Ammon's horn (tissue), 1 donor: Measurements from ENCODE around the gene ANKK1.

Source experiments
- DNase-seq: peaks from one replicate; pipeline ENCODE4 v3.0.0-alpha.2; 2016; ENCODE audit warnings: low spot score

ANKK1 gene

DNA sequence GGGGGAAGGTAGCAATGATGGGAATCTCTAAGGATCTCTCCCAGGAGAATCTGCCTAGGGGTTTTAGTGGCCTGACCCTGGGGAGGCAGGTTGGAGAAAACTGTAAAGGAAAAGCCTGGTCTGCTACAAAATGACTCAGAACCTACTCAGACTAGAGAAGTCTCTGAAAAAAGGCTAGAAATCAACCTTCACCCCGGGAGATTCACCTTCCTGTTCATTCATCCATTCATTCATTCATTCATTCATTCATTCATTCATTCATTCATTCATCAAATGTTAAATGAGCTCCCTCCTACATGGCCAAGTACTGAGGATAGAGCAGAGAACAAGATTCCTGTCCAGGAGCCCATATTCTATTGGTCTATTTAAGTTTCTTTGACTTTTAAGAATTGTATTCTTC is 8.9 kb upstream of the ANKK1 start:
- no peak for DNase-seq

DNA sequence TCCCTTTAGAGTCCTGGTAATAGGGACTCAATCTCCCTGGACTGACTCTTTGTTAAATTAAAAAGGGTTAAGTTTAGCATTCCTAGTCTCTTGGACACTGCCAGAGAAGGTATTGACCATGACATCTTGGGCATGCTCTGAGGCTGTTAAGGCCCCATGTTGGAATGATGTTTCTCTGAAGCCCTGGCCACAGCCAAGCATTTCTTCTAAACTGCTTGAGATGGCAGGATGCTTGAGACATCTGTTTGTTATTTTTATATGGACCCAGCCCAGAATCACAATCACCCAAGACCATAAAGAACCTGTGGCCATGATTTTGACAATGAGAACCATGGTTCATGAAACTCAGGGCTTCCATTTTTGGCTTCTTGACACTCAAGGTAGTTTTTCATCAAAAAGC is 5.5 kb upstream of the ANKK1 start:
- no peak for DNase-seq

DNA sequence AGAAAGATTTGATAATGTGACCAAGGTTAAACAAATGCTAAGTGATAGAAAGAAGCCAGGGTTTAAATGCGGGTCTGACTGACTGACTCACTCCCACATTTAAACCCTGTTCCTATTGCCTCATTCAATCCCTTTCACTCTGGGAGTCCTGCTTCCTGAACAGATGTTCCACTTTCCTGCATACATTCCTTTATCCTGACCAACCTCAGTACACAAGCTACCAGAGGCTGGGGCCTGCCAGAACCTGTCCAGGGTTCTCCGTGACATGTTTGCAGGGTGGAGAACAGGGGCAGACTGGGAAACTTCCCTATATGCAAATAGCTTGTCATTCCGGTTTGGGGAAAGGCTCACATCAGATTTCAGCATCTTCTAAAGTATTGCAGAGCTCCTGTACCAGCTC is 3.0 kb upstream of the ANKK1 start:
- DNase-seq: no peak

DNA sequence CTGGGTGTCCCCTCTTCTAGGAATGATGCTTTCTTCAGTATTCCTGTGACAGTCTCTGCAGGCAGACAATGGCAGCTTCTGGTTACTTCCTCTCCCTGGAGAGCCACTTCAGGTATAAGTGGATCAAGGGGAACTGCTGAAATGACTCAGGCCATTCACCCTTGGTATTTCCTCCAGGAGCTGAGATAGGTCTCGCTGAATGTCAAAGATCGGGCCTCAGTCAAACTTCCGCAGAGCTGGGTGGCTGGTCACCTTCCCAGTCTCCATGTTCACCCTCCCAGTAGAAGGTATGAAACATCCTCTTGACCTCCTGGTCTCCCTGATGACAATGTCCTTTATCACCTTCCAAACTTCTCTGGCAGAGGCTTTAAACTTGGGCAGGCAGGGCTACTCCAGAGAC is 1.8 kb upstream of the ANKK1 start:
- DNase-seq: no peak

DNA sequence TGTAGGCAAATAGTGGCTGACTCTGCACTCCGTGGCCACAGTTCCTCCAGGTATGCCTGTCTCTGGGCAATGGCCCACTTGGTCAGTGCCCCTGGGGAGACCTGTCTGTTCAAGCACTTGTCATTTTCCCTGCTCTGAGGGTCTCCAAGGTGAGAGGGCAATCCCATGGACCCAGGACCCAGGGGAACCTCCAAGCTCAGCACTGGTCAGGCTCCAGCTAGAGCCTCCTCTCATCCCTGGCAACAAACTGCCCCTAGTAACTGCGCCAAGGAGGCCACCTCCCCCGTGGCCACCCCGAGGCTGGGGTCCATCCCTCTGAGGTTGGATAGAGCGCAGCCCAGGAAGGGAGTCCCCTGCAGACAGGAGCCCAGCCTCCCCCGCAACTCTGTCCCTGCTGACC is 713 bp upstream of the ANKK1 start:
- no peak for DNase-seq

DNA sequence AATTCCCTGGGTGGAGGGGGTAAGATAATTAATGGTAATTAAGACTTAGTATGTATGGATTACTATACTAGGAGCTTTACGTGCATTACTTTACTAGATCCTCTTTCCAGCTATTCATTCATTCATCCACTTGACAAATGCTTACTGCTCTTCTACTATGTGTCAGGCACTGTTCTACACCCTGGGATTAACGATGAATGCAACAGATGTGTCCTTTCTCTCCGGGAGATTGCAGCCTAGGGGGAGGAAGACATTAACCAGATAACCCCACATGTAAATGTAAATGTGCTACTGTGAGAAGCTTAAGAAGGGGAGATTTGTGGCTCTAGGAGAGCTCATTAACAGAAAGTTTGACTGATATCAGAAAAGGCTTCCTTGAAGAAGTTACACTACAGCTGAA is 1.7 kb downstream of the ANKK1 start:
- DNase-seq: no peak

DNA sequence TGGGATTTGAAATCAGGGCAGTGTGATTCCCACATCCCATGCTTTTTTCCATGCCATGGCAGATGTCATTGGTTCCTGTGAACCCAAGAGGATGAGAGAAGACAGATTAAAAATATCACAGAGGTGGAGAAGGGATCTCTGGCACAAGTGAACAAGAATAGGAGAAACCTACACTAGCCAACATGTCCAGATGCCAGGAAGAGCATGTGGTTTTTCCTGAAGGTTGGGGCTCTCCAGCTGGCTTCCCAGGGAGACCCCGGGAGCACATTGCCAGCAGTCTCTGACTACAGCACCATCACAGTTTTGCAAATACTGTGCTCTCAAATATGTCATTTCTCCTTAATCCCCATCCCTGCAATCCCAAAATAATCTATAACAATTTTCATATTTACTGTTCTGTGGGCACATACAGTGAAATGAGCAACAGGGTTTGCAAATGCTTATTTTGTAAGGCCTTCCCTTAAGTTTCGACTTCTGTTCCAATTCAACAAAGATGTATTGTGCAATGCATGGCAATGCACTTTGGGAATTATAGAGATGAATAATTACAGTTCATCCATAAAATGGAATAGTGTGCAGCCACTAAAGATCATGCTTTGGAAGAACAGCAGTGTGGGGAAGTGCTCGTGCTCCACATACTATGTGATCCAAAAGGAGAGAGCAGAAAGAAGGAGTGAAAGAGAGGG is 4.8 kb downstream of the ANKK1 start:
- DNase-seq: no peak

DNA sequence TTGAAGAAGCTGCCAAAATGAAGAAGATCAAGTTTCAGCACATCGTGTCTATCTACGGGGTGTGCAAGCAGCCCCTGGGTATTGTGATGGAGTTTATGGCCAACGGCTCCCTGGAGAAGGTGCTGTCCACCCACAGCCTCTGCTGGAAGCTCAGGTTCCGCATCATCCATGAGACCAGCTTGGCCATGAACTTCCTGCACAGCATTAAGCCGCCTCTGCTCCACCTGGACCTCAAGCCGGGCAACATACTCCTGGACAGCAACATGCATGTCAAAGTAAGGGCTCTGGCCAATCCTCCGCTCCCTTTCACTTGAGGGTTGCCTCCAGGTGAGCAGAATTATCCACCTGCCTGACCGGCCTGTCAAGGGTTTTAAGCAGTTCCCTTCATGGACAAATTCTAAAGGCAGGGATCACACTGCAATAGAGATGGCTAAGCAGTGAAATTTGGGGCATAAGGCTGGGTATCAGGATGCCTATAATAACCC is 6.0 kb downstream of the ANKK1 start:
- DNase-seq: no peak

DNA sequence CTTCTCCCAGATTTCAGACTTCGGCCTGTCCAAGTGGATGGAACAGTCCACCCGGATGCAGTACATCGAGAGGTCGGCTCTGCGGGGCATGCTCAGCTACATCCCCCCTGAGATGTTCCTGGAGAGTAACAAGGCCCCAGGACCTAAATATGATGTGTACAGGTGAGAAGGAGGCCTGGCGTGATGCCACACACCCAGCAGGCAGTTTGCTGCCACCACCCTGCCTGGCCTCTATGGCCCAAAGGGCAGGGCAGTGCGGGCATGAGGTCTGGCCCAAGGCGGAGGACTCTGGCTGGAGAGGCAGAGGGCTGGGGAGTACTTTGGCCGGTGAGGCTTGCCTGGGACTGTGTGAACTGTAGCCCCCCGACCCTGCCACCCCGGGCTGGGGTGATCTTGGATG is 7.3 kb downstream of the ANKK1 start:
- DNase-seq: no peak

DNA sequence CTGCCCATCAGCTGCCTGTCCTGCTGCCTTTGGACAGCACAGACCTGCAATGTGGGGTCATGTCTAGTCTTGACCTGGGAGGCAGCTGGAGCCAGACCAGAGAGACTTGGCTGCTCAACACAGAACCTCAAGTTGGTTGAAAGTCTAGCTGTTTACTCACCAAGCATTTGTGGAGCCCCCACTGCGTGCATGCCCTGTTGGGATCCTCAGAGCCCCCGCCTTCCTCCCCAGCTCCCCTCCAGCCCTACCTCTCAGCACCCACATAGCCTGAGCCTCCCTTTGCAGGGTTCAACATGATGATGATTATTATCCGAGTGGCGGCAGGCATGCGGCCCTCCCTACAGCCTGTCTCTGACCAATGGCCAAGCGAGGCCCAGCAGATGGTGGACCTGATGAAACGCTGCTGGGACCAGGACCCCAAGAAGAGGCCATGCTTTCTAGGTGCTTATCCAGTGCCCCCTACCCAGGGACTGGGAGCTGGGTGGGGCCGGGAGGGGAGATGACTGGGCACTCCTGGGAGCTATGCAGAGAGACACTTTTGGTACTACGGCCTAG is 8.3 kb downstream of the ANKK1 start:
- DNase-seq: no peak

DNA sequence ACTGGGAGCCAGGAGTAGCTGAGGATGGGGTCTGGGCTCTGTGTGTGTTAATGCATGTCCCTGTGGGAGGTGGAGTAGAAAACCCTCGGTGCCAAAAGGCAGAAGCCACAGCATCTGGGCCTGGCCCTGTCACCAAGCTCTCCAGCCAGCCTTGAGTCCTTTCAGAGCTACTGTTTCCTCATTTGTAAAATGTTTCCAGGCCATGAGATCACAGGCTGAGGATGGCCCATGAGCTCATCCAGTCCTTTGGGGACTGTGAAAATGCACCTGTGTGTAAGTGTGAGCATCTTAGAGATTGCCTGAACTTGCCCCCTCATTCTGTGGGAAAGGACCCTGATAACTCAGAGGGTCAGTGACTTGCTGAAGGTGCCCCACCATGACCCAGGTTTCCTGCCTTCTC is 9.1 kb downstream of the ANKK1 start:
- no peak for DNase-seq

DNA sequence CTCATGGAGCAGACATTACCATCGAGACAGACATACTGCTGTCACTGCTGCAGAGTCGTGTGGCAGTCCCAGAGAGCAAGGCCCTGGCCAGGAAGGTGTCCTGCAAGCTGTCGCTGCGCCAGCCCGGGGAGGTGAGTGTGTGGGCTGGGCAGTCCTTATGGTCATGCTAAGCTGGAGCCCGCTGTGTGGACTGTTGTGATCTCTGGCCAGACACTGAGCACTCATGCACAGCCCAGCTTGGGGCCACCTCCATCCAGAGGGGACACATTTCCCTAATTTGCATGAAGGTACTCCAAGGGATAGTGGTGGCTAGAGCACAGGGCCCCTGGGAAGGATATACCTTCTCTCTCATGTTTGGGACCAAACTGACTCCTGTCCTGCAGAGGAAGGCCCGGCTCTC is 9.6 kb downstream of the ANKK1 start:
- no peak for DNase-seq

DNA sequence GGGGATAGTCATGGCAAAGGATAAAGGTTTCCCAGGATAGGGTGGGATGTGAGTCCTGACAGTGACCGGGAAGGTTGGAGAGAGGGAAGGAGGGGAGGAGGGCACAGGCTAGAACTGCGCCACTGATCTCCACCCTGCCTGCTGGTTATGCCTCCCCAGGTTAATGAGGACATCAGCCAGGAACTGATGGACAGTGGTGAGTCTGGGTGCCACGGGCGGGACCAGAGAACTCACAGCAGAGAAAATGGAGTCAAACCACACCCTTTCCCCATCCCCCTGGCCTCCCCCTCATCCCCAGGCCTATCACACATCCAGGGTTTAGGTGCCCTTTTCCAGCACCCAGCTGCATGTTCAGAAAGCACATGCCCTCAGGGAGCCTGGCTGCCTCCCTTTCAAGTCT is 10.2 kb downstream of the ANKK1 start:
- no peak for DNase-seq

DNA sequence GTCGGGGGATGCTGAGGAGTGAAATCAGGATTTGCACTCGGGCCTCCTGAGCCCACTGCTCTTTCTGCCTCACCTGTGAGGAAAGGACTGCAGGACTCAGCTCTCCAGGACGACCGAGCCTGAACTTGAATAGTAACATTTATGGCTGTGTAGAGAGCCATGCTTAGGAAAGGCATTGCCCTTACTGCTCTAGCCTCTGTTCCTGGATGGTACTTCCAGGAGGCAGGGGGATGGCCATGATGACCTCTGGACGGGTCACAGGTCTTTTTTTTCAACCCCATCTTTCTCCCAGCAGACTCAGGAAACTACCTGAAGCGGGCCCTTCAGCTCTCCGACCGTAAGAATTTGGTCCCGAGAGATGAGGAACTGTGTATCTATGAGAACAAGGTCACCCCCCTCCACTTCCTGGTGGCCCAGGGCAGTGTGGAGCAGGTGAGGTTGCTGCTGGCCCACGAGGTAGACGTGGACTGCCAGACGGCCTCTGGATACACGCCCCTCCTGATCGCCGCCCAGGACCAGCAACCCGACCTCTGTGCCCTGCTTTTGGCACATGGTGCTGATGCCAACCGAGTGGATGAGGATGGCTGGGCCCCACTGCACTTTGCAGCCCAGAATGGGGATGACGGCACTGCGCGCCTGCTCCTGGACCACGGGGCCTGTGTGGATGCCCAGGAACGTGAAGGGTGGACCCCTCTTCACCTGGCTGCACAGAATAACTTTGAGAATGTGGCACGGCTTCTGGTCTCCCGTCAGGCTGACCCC is 11.3 kb downstream of the ANKK1 start:
- no peak for DNase-seq

DNA sequence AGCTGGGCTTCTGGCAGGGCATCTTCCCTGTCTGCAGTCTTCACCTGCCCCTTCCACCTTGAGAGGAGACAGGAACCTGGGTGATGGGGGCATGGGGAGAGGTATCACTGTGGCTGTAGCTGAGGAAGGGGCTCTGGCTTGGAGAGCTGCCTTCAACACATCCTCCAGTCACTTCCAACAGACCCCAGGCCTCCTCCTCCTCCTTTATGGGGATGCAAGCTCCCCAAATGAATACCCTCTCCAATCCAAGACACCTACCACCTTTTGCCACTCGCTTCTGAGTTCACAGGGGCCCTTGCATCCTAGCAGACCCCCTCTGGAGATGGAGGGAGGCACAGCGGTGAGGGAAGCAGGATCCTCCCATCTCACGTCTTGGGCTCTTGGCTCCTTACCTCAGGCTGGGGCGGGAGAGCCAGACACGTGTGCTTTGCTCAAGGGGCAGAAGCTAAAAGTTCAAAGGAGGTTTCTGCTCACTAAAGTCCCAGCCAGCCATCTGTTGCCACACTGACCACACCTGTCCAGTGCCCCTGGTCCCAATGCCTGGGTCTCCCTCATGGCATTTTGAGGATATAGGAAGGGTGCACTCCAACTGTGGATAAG is 13.2 kb downstream of the ANKK1 start:
- no peak for DNase-seq

DNA sequence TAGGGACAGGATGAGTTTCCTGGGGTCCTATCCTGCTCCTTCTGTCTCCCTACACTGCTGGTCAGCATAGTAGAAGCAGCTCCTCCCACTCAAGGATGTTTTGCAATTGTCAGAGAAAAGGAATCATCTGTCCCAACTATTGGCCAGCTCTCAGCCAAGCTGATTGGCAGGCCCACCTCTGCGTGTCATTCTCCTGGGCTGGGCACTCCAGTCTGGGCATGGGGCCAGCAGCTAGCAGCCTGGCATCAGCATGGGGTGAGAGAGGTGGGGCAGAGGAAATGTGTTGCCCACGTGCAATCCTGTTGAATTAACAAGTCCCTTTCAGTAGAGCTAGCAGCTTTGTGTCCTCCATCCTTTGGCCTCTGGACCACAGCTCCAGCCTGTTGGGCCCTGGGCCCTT is 14.1 kb downstream of the ANKK1 start:
- peak; percentile 72 for DNase-seq

DNA sequence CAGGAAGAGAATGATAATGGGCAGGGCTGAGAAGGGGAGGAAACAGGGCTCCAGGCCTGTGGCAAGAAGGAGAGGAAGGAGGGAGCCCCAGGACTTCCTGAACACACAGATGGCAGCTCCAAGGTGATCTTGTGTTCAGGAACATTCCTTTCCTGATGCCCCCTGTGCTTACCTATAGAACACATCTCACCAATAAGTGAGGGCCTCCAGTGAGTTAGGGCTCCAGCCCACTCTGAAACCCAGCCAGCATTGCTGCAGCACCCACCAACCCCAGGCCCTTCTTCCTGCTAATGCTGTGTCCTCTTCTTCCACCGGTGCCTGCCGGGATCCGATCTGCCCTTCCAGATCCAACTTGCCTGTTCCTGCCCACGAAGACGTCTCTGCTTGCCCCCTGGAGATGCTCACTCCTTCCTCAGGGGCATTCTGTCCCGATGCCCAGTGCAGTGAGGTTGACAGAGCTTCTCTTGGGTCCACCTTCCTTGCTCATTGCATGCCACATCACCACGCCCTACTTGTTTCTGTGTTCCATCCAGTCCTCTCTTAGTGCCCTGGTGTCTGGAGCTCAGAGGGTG is 17.4 kb downstream of the ANKK1 start:
- DNase-seq: no peak

DNA sequence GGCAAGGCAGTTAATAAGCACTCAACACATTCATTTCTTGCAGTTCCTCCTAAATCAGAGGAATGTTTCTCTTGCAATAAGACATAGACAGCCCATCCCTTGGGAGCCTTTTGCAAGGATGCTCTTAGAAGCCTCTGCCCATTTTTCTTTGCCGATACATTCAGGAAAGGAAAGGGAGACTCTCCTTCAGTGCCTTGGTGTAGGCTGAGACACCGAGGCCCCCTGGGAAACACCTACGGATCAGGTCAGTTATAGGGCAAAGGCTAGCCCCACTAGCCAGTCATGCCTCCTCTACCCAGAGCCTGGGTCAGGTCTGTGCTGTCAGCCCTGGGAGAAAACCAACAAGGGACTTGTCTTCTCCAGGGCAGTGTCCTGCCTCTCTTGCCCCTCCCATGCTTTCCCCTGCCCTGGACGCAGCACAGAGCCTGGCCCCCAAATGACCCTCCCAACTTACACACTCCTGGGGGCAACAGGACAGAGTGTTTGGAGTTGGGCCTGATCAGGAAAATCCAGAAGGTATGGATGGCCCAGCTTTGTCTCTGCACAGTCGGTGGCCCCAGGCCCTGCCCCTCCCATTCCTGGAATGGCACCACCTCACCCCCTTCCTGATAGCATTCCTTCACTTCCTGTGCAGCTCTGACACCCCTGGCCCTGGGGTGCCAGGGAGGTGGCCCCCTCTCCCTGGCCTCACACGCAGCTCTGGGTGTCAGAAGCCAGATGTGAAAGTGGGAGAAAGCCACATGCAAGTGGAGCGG is 18.3 kb downstream of the ANKK1 start:
- DNase-seq: no peak

DNA sequence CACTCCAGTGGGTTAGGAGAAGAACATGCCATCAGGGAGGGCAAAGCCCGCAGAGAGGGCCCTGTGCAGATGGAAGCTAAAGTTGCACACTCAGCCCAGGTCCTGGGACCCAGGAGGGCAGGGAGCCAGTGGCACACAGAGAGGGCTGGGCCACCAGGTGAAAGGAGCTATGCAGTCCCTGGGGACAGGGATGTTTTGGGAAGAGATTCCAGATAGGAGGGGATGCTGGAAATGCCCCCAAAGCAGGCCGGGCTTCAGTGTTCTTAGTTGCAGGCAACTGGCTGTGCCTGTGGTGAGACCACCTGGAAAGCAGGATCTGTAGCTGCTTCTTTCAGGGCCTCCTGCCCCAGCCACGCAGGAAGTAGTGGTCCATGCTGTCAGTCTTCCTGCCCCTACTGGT is 19.6 kb downstream of the ANKK1 start:
- no peak for DNase-seq

DNA sequence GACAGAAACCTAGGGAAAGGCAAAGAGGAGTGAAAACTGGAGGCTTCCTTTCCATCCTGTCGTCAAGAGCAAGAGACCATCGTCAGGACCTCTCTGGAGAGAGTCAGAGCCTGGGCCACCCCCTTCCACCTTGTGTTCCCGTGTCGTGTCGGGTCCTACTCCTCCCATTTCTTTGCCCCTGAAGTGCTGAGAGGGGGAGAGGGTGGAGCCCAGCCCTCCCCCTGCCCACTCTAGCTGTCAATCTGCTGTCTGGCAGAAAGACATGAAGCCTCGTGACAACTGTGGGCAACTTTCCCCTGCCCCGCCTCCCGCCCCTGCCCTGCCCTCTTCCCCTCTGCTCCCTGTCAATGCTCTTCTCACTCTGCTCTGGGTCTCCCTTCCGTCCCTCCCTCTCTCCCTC is 20.6 kb downstream of the ANKK1 start:
- DNase-seq: no peak

DNA sequence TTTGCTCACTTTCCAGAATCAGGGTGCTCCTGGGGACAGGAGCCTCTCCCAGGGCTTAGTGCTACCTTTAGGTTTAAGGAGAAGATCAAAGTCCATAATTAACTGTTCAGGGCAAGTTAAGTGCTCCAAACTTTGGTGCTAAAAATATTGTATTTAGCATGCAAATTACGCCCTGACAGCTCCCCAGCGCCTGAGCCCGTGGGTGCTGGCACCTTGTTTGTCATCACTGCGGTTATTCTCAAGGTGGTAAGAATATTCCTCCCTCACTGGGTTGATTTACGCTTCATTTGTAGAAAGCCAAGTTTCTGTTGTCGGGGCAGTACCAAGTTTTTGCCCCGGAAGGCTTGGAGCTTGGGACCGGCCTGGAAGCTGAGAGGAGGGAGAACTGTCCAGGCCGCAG is 21.3 kb downstream of the ANKK1 start:
- no peak for DNase-seq

DNA sequence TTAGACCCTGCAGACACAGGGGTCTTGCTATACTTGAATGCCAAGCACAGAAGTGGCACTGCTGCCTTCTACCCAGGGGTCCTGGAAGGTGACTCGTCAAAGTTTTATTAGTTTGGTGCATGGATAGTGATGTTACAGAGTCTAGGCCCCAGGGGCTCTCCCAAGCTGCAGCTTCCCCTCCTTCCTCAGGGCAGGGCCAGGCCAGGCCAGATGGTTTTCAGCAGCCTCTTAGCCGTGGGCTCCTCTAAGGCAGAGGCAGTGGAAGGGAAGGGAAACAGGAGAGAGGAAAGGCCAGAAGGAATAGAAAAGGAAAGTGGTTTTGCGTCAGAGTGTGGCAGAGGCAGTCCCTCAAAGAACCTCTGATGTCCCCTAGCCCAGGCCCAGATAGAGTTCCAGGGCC is 21.9 kb downstream of the ANKK1 start:
- no peak for DNase-seq
